Type B pancreatic cell (in vitro differentiated cells): ENCODE measurements around the gene MYO1A. TPM values are rescaled to one million over a fixed set of nuclear protein-coding genes. Genes with fewer than 3 reads are reported as not detected.

ENCODE experiments used
- DNase-seq: peaks from one replicate; pipeline ENCODE4 v3.0.0; 2021; ENCODE audit warnings: mixed read lengths; ENCODE audit not compliant: unreplicated experiment; ENCODE audit errors: extremely low spot score
- H3K27ac Mint-ChIP-seq: 2 replicates; pipeline ENCODE4 v1.8.0; 2021; ENCODE audit warnings: mild to moderate bottlenecking, mixed read lengths
- H3K27me3 Mint-ChIP-seq: 2 replicates; pipeline ENCODE4 v1.8.0; 2021; ENCODE audit warnings: mixed read lengths
- H3K36me3 Mint-ChIP-seq: 2 replicates; pipeline ENCODE4 v1.8.0; 2021; ENCODE audit warnings: mixed read lengths
- H3K4me1 Mint-ChIP-seq: one replicate; pipeline ENCODE4 v1.8.0; 2021; ENCODE audit warnings: mixed read lengths; ENCODE audit not compliant: unreplicated experiment
- H3K4me3 Mint-ChIP-seq: 2 replicates; pipeline ENCODE4 v1.8.0; 2021; ENCODE audit warnings: mild to moderate bottlenecking, mixed read lengths
- H3K9me3 Mint-ChIP-seq: 2 replicates; pipeline ENCODE4 v1.8.0; 2021; ENCODE audit warnings: mixed read lengths
- CTCF ChIP-seq: fragments of 200-600 bp; sonication (generic); conservative IDR thresholded peaks from 2 replicates; pipeline ENCODE4 v1.5.0; 2021; ENCODE audit warnings: antibody characterized with exemption, mild to moderate bottlenecking
- total RNA-seq: library from RNA; stranded (reverse); gene quantifications from 2 replicates; pipeline ENCODE4 v1.2.1, GENCODE V29; 2021; ENCODE audit warnings: low replicate concordance

MYO1A gene
- total RNA-seq, 1 donor from 2014 or later = 4.3 TPM

- Mint-ChIP-seq H3K4me3 (peak overlapping the region; percentile 83), H3K4me1 (peaks cover 35% of the 10 kb centered on the region), H3K36me3 (peaks cover 19% of the 10 kb centered on the region), H3K27me3 (no peaks in the 10 kb centered on the region), H3K27ac (peak overlapping the region; percentile 67), H3K9me3 (no peaks in the 10 kb centered on the region)
- DNase-seq = no peak
- TF ChIP-seq CTCF = no peak
Observed at GRCh38 chr12:57092529-57092862, 42.6 kb upstream of the MYO1A start.

- no peaks in the 10 kb centered on the region for H3K27me3 Mint-ChIP-seq
- TF ChIP-seq CTCF = no peak
- peak overlapping the region; percentile 83 for H3K4me3 Mint-ChIP-seq
Observed at GRCh38 chr12:57091638-57092528, 42.0 kb upstream of the MYO1A start.

GRCh38 chr12:57090924-57091637 lies 41.2 kb upstream of the MYO1A start:
- Mint-ChIP-seq H3K27me3 (no peaks in the 10 kb centered on the region), H3K4me3 (peak overlapping the region; percentile 98), H3K9me3 (no peaks in the 10 kb centered on the region), H3K36me3 (peaks cover 11% of the 10 kb centered on the region), H3K27ac (peak overlapping the region; percentile 80), H3K4me1 (peaks cover 40% of the 10 kb centered on the region)
- no peak for TF ChIP-seq CTCF
- DNase-seq = no peak

More at GRCh38 chr12:57091638-57092528, 42.0 kb upstream of the MYO1A start:
- Mint-ChIP-seq H3K4me1 (peaks cover 36% of the 10 kb centered on the region), H3K9me3 (no peaks in the 10 kb centered on the region), H3K27ac (peak overlapping the region; percentile 67), H3K36me3 (peaks cover 19% of the 10 kb centered on the region)
- DNase-seq = no peak

DNA sequence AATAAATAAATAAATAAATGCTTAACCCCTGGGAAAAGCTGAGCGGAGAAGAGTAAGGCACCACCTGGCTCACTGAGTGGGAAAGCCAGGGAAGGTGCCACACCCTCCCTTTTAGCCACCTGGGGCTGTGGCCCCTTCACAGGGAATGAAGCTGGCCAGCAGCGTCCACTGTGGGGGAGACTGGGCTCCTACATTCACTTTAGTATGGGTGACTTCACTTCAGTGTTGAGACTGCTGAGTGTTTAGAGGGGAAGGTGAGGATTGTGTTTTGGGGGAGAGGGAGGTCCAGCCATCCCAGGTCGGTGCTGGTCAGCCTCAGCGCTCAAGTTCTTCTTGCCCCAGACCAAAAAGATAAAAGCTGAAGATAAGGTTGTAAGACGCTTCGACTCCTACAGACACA lies 40.6 kb upstream of the MYO1A start:
- H3K36me3 Mint-ChIP-seq = peaks cover 7% of the 10 kb centered on the region
- H3K27ac Mint-ChIP-seq = peak overlapping the region; percentile 80
- no peak for TF ChIP-seq CTCF

GRCh38 chr12:57089271-57090245 lies 39.6 kb upstream of the MYO1A start:
- no peak for TF ChIP-seq CTCF
- Mint-ChIP-seq H3K27ac (peak overlapping the region; percentile 93), H3K4me3 (peak overlapping the region; percentile 98), H3K36me3 (peaks cover 7% of the 10 kb centered on the region), H3K4me1 (peaks cover 47% of the 10 kb centered on the region), H3K9me3 (no peaks in the 10 kb centered on the region), H3K27me3 (no peaks in the 10 kb centered on the region)
- DNase-seq = peak; percentile 75

More for the DNA sequence above, 40.6 kb upstream of the MYO1A start:
- DNase-seq = no peak
- peak overlapping the region; percentile 98 for H3K4me3 Mint-ChIP-seq
- peaks cover 41% of the 10 kb centered on the region for H3K4me1 Mint-ChIP-seq
- H3K9me3 Mint-ChIP-seq = no peaks in the 10 kb centered on the region
- no peaks in the 10 kb centered on the region for H3K27me3 Mint-ChIP-seq
